Colonic mucosa (tissue), 4 donors: ENCODE data around the gene SYPL1. TPM values are rescaled to one million over a fixed set of nuclear protein-coding genes. Genes with fewer than 3 reads are reported as not detected.

Source experiments
- DNase-seq: peaks from one replicate; pipeline ENCODE4 v3.0.0-alpha.2; 2020
- H3K27ac ChIP-seq: fragments of 200-600 bp; one replicate; pipeline ENCODE4 v1.8.0; 2021
- H3K27me3 ChIP-seq: fragments of 200-600 bp; one replicate; pipeline ENCODE4 v1.8.0; 2021
- H3K36me3 ChIP-seq: fragments of 200-600 bp; one replicate; pipeline ENCODE4 v1.8.0; 2021
- H3K4me1 ChIP-seq: fragments of 200-600 bp; one replicate; pipeline ENCODE4 v1.8.0; 2021; ENCODE audit warnings: mild to moderate bottlenecking
- H3K4me3 ChIP-seq: fragments of 200-600 bp; one replicate; pipeline ENCODE4 v1.8.0; 2021
- H3K9ac ChIP-seq, 2 donors: one replicate each; pipeline ENCODE4 v1.7.0; 2013; ENCODE audit warnings: control low read depth in 2 of 2, low read depth in 2 of 2, low read length in 2 of 2
- H3K9me3 ChIP-seq: fragments of 200-600 bp; one replicate; pipeline ENCODE4 v1.8.0; 2021
- CTCF ChIP-seq: fragments of 200-600 bp; IDR thresholded peaks from one replicate; pipeline ENCODE4 v1.8.0; 2022; ENCODE audit warnings: antibody characterized with exemption, mild to moderate bottlenecking
- intact Hi-C: fragments of 100-400 bp; cut with DNase I; formaldehyde crosslinking; loops from one replicate; pipeline ENCODE4 v1.14.1; 2022
- total RNA-seq, 2 donors: library from RNA; stranded (reverse); fragmentation: NEBNext Ultra II Directional in 1 of 2; extraction: Animal tissue kit (Norgen Biotek cat#: 25700) in 1 of 2; gene quantifications; one replicate each; pipeline ENCODE4 v1.2.1, GENCODE V29; 2021
- donor health status: healthy.
- donor health status: DM: no; HTN: no; CAD: no.
- donor health status: DM: no; HTN: no; CAD: no.

Gene SYPL1
- total RNA-seq, 2 donors from 2014 or later: 89.0 to 94.0 TPM

- Histone ChIP-seq H3K4me3 (no peak overlapping the region), H3K9ac (no peak overlapping the region), H3K4me1 (no peaks in the 10 kb centered on the region), H3K27me3 (no peaks in the 10 kb centered on the region), H3K36me3 (no peaks in the 10 kb centered on the region), H3K9me3 (no peaks in the 10 kb centered on the region), H3K27ac (no peak overlapping the region)
- DNase-seq: no peak
- intact Hi-C loops: no loop called here
- no peak for TF ChIP-seq CTCF
Measured at GRCh38 chr7:106086062-106086461, 26.1 kb downstream of the SYPL1 start.

GRCh38 chr7:106085015-106085414 is 27.1 kb downstream of the SYPL1 start:
- Histone ChIP-seq H3K9ac (no peak overlapping the region), H3K36me3 (no peaks in the 10 kb centered on the region), H3K27ac (no peak overlapping the region), H3K4me3 (no peak overlapping the region), H3K9me3 (no peaks in the 10 kb centered on the region), H3K4me1 (no peaks in the 10 kb centered on the region), H3K27me3 (no peaks in the 10 kb centered on the region)
- intact Hi-C loops: no loop called here
- no peak for TF ChIP-seq CTCF
- DNase-seq: no peak

DNA sequence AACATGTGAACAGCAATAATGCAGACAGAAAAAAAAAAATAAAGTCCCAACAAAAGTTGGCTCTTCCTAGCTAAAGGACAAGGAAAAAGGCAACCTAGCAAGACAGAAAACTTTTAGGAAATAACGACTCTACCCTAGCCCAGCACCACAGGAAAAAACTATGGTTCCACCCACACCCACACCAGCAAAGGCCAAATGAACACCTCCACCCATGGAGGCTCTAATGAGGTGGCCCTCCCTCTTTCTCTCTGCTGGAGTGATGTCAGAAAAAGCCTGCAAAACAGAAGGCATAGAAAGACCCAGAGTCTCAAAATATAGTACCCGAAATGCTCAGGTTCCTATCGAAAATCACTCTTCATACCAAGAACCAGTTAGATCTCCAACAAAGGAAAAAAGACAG is 28.4 kb downstream of the SYPL1 start:
- Histone ChIP-seq H3K9me3 (no peaks in the 10 kb centered on the region), H3K4me3 (no peak overlapping the region), H3K36me3 (no peaks in the 10 kb centered on the region), H3K4me1 (no peaks in the 10 kb centered on the region), H3K27me3 (no peaks in the 10 kb centered on the region), H3K9ac (no peak overlapping the region), H3K27ac (no peak overlapping the region)
- intact Hi-C loops: no loop called here
- no peak for TF ChIP-seq CTCF
- DNase-seq: no peak

DNA sequence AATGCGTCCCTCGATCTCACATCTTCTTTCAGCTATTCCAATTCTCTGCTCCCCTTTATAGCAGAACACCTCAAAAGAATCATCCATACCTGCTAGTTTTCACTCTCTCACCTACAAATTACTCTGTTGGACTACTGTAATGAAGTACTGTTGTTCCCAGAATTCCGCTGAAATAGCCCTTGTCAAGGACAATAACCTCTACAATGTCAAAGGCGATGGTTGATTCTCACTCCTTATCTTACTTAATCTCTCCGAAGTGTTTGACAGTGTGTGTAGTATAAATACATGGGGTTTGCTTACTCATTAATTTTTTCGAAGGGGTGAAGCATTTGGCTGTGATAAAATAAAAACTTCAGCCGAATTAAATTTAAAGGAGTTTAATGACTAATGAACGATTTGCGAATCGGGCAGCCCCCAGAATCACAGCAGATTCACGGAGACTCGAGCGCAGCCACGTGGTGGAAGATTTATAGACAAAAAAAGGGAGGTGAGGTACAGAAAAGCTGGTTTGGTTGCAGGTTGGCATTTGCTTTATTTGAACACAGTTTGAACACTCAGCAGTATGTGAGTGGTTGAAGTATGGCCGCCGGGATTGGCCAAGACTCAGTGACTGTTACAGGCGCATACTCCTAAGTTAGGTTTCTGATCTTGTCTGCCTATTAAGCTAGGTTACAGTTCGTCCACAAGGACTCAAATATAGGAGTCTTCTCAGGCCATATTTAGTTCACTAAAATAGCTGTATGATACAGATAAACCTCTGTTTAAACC is 29.8 kb downstream of the SYPL1 start:
- Histone ChIP-seq H3K4me1 (no peaks in the 10 kb centered on the region), H3K9ac (no peak overlapping the region), H3K9me3 (no peaks in the 10 kb centered on the region), H3K27me3 (no peaks in the 10 kb centered on the region), H3K27ac (no peak overlapping the region), H3K36me3 (no peaks in the 10 kb centered on the region), H3K4me3 (no peak overlapping the region)
- intact Hi-C loops: no loop called here
- no peak for TF ChIP-seq CTCF
- no peak for DNase-seq

DNA sequence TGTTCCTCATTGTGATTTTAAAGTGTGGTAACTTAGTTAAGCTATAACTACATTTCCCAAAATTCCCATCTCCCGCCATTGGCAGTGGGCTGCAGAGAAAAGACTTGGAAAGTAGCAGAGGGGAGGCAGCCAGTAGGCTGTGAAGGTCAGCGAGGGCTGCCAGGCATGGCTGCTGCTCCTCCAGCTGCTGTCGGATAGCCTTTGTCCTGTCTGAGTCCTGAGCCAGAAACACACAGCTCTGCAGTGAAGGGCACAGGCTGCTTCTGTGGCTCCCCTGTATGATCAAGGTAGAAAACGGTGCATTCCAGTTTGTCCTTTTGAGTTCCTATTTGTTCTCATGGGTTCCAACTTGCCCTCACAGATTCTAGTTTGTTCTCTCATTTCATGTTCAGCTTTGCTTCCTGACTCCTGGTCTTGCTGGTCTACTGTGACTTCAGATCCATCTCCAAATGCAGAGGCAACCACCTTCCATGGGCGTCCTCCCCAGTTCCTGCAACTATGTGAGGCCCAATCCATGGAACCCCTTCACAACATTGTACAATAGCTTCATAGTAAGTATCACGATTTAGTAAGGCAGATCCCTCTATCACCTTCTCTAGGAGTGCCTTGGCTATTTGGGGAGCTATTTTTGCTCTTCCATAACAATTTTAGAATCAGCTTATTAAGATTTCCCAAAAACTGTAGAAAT is 31.7 kb downstream of the SYPL1 start:
- intact Hi-C loops: no loop called here
- Histone ChIP-seq H3K27ac (no peak overlapping the region), H3K4me1 (no peaks in the 10 kb centered on the region), H3K27me3 (no peaks in the 10 kb centered on the region), H3K36me3 (no peaks in the 10 kb centered on the region), H3K9ac (no peak overlapping the region), H3K4me3 (no peak overlapping the region), H3K9me3 (no peaks in the 10 kb centered on the region)
- TF ChIP-seq CTCF: no peak
- DNase-seq: no peak
